ENCODE measurements around the gene DCXR.

GRCh38 chr17:82009413-82009812, 28.1 kb downstream of the DCXR start:
- TF ChIP-seq CTCF (IDR thresholded peaks at IDR 0.05; ENCODE audit: insufficient read depth, low read depth, low read length), result no peak
- TF ChIP-seq EZH2 (IDR thresholded peaks at IDR 0.05; ENCODE audit: insufficient read depth, low read length), result no peak

All from astrocyte (in vitro differentiated cells and primary cell).